ENCODE results near the gene TRIM2. TPM values are rescaled to one million over a fixed set of nuclear protein-coding genes. Genes with fewer than 3 reads are reported as not detected.

The TRIM2 gene
- total and polyA plus RNA-seq, 2 of the 8 experiments (the other 6 are each of a cell fraction or from before 2014, with no cell fraction given), result 34.0 to 59.8 TPM

DNA sequence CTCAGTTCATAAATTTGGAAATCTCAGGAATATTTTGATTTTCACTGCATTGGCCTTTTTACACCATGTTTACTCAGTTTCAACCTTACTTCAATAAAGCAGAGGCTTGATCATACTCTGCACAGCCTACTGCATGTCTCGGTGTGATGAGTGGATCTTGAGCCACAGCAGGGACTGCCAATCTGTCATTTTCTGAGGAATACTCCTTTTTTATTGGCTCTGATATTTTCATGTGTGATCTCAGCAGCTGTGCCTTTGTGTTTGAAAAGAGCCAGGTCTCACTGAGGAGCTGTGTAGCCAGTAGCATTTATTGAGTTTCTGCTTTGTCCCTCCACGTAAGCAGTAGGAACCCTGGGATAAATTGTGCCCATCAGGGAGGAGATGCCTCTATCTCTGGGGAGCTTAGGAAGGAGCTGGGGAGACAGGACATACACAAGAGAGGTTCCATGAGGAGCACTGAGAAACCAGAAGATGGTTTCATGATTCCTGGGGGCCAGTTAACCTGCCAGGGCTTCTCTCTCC is 18.9 kb upstream of the TRIM2 start (continued):
- TF ChIP-seq SAP30 (IDR thresholded peaks at IDR 0.05; ENCODE audit: insufficient read depth, insufficient replicate concordance, low read length) (no peak), CREB1 (IDR thresholded peaks at IDR 0.05) (no peak), POU5F1 (IDR thresholded peaks at IDR 0.05; ENCODE audit: low read depth, low read length) (no peak), GABPA (IDR thresholded peaks at IDR 0.05; ENCODE audit: borderline replicate concordance, insufficient read depth, low read length) (no peak), POLR2A (IDR thresholded peaks at IDR 0.05; ENCODE audit: control extremely low read depth in 1 of 2, low read depth in 2 of 2, low read length in 2 of 2) (no peak), TAF7 (optimal IDR thresholded peaks at IDR 0.05; ENCODE audit: borderline replicate concordance, low read depth, low read length) (no peak), KDM4A (IDR thresholded peaks at IDR 0.05; ENCODE audit: low read depth, low read length, severe bottlenecking) (no peak)
